NCI-H187 treated with DMSO at 0.1 percent for 48 hours (cell line): Measurements from ENCODE around the gene IGSF9B.

Experiments used
- DNase-seq: peaks from one replicate; lab custom pipeline; 2025; lab: John Stamatoyannopoulos, UW

IGSF9B gene

GRCh38 chr11:133900176-133901105 lies 56.3 kb downstream of the IGSF9B start:
- no peak for DNase-seq

DNA sequence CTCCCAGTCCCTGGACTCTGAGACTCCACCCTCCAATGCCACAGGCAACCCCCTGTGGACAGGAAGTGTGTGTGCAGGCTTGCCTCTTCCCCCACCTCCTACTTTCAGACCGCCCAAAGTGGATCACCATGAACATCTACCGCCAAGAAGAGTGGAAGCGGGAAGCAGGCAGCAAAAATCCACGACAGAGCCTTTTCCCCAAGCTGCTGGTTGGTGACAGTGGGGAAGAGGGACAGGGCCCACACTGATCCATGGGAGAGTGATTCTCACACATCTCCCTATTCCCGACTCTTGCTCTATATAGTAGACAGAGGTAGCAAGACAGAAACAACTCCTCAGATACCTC lies 58.0 kb downstream of the IGSF9B start:
- no peak for DNase-seq

DNA sequence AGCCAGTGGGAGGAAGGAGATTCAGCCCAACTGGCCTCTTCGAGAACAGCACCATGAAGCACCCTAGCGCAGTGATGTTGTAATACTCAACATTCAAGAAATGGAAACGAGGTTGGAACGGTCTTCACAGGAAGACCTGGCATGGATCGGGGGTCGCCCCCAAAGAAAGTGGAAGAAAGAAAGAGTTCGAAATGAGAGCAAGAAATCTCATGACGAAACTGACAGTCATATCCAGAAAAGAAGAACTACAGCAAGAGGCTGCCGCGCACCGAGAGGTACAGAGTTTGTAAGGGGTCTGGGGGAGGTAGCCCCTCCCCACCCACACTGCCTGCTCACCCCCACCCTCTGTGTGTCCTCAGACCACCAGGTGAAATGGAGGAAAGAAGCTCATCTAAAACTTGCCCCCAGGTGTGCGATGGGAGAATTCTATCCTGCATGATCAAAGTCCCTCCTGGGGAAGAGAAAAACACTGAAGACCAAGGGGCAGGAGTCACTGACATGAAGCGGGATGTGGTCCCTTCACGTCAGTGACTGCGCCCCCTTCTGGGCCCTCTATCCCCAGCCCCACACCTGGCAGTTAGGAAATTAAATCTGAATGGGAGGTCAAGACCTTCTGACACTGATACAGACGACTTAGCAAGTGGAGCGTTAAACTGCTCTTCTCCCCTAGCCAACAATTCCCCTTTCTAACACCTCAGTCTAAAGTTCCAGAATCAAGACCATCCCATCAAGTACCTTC lies 58.6 kb downstream of the IGSF9B start:
- no peak for DNase-seq

GRCh38 chr11:133897331-133897650 lies 59.5 kb downstream of the IGSF9B start:
- no peak for DNase-seq

DNA sequence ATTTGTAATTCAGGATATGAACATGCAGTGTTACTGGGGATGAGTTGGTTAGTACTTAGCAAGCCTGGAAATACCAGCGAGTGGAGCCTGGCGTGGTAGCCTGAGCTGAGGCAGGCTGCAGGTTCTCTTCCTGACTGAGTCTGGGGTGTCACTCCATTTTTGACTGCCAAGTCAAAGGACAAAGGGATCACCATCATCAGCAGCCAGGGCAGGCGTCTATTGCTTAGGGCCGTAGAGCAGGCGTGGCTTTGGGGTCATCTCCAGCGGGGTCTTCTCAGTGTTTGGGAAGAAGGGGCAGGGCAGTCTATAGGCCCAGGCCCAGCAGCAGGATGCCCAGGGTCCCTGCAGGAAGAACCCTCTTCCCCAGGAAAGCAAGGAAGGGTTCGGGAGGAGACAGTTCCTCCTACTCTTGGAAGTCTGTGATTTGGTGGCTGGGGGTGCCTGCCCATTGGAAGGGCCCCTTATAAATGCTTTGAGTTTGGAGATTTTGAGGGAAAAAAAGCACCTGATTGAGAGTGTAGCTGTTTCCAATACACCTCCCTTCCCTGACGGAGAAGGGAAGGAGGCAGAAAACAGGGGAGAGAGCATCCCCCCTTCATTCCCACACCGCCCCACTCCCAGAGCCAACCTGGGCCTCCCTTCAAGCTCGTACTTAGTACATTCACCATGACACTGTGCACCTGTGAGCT lies 60.0 kb downstream of the IGSF9B start:
- DNase-seq: no peak

- no peak for DNase-seq
Measured at GRCh38 chr11:133896028-133896427, 60.7 kb downstream of the IGSF9B start.

GRCh38 chr11:133895551-133895950 lies 61.2 kb downstream of the IGSF9B start:
- no peak for DNase-seq

DNA sequence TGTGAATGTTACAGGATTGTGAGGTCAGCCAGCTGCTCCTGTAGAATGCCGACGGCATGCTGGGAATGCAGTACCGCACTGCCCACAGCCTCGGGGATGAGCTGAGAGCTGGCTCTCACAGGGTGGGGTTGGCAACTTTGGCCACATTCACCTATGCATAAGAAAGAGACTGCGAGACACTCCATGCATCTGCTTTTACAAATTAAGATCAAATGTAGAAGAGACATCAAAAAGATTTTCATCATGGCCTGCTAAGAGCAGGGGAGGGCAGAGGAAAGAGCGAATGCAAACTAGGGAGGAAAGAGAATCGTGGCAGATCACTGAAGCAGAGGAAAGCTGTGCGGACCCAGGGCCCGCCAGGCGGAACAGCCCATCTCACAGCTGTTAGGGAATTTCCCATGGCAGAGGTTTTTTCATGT lies 61.7 kb downstream of the IGSF9B start:
- DNase-seq: no peak

GRCh38 chr11:133893381-133893780 lies 63.4 kb downstream of the IGSF9B start:
- DNase-seq: no peak

- DNase-seq: no peak
Measured at GRCh38 chr11:133892584-133893380, 64.0 kb downstream of the IGSF9B start.

DNA sequence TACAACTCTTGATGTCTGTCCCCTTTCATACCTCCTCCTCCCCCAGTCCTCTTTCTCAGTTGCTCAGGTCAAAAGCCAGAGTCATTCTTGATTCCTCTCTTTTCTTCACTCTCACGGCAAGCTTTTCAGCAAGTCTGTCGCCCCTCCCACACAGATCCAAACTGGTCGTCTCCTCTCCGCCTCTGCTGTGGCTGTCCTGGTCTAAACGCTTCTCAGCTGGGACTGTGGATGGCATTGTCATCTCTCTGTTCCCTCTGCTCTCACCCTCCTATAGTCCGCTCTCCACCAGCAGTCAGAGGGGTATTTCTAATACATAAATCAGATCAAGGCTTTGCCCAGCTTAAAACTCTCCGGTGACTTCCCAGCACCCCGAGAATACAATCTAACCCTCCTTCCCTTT lies 64.6 kb downstream of the IGSF9B start:
- no peak for DNase-seq

DNA sequence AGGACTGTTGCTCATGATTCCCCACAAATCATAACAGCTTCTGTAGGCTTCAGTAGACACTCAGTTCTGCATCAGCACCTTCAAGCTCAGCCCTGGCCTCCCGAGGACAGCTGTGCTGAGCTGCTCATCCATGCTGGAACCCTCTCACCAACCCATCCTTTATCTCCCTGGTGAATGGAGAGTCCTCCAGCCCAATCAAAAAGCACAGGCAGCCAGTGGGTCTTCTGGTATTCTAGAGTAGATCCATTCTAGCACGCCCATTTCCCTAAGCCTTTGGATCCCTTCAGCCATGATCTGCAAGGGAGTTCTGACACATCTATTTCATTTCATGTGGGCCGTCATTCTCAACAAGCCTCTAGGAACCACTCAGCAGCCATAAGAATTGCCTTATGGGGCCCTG lies 66.9 kb downstream of the IGSF9B start:
- no peak for DNase-seq

DNA sequence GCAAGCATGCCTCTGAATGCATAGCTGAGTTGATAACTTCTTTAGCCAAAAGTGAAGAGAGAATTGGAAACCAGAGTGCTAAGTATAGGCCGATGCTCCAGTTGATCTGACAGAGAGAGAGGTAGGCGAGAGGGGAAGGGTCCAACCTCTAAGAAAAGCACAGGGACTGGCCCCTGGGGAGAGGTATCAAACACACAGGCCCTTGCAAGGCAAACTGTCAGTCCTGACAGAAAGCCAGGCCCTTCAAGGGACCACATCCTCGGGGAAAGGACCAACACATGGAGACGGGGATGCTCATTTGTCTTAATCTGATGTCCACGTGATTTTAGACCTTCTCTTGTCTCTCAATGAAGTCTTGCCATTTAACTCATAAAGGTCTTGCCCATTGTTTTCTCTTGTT lies 67.6 kb downstream of the IGSF9B start:
- DNase-seq: no peak

DNA sequence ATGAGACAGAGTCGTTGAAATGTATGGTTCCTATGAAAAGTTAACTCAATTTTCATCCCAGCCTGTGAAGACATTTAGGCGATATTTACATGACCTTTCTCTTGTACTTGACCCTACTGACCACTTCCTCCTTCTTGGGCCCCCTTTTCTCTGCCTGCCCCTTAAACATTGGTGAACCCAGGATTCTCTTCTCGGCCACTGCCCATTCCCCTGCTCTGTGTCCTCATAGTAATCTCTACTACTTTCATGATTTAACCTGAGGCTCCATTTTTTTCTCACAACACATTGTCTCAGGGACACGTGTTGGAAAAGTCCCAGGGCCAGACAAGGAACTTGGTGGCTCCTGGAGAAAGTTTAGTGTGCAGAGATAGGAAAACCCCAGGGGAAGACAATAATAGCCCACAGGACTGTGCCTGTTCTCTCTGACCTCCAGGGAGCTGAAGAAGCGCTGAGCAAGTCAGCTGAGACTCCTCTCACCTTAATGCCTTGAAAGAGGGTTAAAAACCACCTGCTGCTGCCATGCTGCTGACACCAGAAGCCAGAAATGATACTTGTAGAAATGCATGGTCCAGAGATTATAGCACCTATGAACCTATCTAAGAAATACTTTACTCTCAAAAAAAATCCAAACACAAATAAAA lies 69.0 kb downstream of the IGSF9B start:
- DNase-seq: no peak

- no peak for DNase-seq
Measured at GRCh38 chr11:133886029-133886428, 70.7 kb downstream of the IGSF9B start.

DNA sequence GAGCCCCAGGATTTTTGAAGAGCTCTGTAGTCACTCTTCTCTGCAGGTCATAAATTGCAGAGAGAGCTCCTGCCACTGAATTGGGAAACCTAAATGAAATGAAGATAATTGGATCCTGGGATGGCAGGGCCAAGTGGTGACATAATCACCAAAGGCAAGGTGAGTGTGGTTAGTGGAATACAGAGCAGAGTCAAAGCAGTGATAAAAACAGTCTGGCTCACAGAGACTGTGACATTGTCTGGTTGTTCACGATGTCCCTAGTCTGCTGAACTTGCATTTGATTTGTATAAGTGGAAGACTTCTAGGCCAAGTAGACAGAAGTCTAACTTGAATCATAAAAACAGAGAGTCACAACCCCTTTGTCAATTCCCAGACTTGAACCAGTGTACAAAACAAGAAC lies 84.6 kb downstream of the IGSF9B start:
- DNase-seq: no peak

DNA sequence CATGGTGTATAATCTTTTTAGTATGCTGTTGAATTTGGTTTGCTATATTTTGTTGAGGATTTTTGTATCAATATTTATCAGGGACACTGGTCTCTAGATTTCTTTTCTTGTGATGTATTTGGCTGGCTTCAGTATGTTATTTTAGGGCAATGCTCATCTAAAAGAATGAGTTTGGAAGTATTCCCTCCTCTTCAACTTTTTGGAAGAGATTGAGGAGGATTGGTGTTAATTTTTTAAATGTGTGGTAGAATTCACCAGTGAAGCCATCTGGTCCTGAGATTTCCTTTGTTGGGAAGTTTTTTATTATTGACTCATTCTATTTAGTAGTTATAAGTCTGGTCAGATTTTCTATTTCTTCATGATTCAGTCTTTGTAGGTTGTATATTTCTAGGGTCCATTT lies 89.3 kb downstream of the IGSF9B start:
- DNase-seq: no peak

DNA sequence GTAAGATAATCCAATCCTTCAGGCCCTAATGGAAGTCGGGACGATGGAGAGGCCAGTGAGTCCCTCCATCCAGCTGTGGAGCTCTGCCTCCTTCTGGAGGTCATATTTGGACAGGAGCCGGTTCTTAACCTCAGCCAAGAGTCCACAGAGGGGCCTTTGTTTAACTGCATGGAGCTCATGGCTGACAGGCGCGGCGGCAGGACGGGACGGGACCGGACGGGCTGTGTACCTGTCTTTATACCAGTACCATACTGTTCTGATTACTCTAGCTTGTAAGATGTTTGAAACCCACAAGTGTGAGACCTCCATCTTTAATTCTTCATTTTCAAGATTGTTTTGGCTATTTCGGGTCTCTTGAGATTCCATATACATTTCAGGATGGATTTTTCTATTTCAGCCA lies 91.3 kb downstream of the IGSF9B start:
- DNase-seq: no peak

GRCh38 chr11:133864756-133865155 lies 92.0 kb downstream of the IGSF9B start:
- no peak for DNase-seq

GRCh38 chr11:133860151-133860550 lies 96.6 kb downstream of the IGSF9B start:
- DNase-seq: no peak
